Smooth muscle cell (in vitro differentiated cells): ENCODE results near the gene CMTM2. TPM values are rescaled to one million over a fixed set of nuclear protein-coding genes. Genes with fewer than 3 reads are reported as not detected.

ENCODE experiments used
- DNase-seq: peaks from one replicate; lab custom pipeline; 2025; ENCODE audit not compliant: unreplicated experiment; lab: John Stamatoyannopoulos, UW
- H2AFZ ChIP-seq: fragments of 200-600 bp; sonication (generic); 2 replicates; pipeline ENCODE4 v1.6.0; 2016; ENCODE audit warnings: antibody characterized with exemption, low read depth, mild to moderate bottlenecking
- H3F3A ChIP-seq: fragments of 200-600 bp; sonication (generic); 2 replicates; pipeline ENCODE4 v1.6.0; 2017; ENCODE audit warnings: antibody characterized with exemption, low read depth
- H3K27ac ChIP-seq: fragments of 200-600 bp; sonication (generic); 2 replicates; pipeline ENCODE4 v1.5.1; 2016; ENCODE audit warnings: low read depth, mild to moderate bottlenecking
- H3K27me3 ChIP-seq: fragments of 200-600 bp; sonication (generic); 2 replicates; pipeline ENCODE4 v1.6.1; 2016; ENCODE audit warnings: low read depth, mild to moderate bottlenecking
- H3K36me3 ChIP-seq: fragments of 200-600 bp; sonication (generic); 2 replicates; pipeline ENCODE4 v1.5.1; 2016; ENCODE audit warnings: low read depth
- H3K4me1 ChIP-seq: fragments of 200-600 bp; sonication (generic); 2 replicates; pipeline ENCODE4 v1.5.1; 2016; ENCODE audit warnings: low read depth
- H3K4me2 ChIP-seq: fragments of 200-600 bp; sonication (generic); 2 replicates; pipeline ENCODE4 v1.6.0; 2016; ENCODE audit warnings: mild to moderate bottlenecking
- H3K4me3 ChIP-seq: fragments of 200-600 bp; sonication (generic); 2 replicates; pipeline ENCODE4 v1.5.1; 2016; ENCODE audit warnings: mild to moderate bottlenecking
- H3K79me2 ChIP-seq: fragments of 200-600 bp; sonication (generic); 2 replicates; pipeline ENCODE4 v1.6.0; 2016; ENCODE audit warnings: low read depth, mild to moderate bottlenecking
- H3K9ac ChIP-seq: fragments of 200-600 bp; sonication (generic); 2 replicates; pipeline ENCODE4 v1.6.0; 2016; ENCODE audit warnings: low read depth
- H3K9me3 ChIP-seq: fragments of 200-600 bp; sonication (generic); replicated peaks from 2 replicates; pipeline ENCODE4 v1.5.1; 2016; ENCODE audit warnings: low read depth
- H4K20me1 ChIP-seq: fragments of 200-600 bp; sonication (generic); 2 replicates; pipeline ENCODE4 v1.6.0; 2016; ENCODE audit warnings: low read depth
- WGBS: methylation state at CpG from one replicate; pipeline ENCODE4 v1.1.7; 2016; ENCODE audit warnings: low lambda C conversion rate; 5-methylcytosine and 5-hydroxymethylcytosine counted together
- polyA plus RNA-seq: library from polyadenylated mRNA; unstranded; fragments of >200 nt; fragmentation: Nextera tagmentation; extraction: Ambion mirVana; gene quantifications from 2 replicates; pipeline ENCODE4 v1.2.1, GENCODE V29; 2016
- total RNA-seq: library from RNA; depleted of rRNA; stranded (reverse); fragments of >200 nt; gene quantifications from 2 replicates; pipeline ENCODE4 v1.2.3, GENCODE V29; 2014
- TF ChIP-seq, protein P1 (sequence below): fragments of 200-600 bp; sonication (generic); IDR thresholded peaks from 2 replicates; pipeline ENCODE4 v1.5.1; 2017; ENCODE audit warnings: borderline replicate concordance, mild to moderate bottlenecking, antibody characterized with exemption; ENCODE audit not compliant: insufficient read depth, poor library complexity, severe bottlenecking

The CMTM2 gene
- total and polyA plus RNA-seq, 2 experiments from 2014 or later = not detected

DNA sequence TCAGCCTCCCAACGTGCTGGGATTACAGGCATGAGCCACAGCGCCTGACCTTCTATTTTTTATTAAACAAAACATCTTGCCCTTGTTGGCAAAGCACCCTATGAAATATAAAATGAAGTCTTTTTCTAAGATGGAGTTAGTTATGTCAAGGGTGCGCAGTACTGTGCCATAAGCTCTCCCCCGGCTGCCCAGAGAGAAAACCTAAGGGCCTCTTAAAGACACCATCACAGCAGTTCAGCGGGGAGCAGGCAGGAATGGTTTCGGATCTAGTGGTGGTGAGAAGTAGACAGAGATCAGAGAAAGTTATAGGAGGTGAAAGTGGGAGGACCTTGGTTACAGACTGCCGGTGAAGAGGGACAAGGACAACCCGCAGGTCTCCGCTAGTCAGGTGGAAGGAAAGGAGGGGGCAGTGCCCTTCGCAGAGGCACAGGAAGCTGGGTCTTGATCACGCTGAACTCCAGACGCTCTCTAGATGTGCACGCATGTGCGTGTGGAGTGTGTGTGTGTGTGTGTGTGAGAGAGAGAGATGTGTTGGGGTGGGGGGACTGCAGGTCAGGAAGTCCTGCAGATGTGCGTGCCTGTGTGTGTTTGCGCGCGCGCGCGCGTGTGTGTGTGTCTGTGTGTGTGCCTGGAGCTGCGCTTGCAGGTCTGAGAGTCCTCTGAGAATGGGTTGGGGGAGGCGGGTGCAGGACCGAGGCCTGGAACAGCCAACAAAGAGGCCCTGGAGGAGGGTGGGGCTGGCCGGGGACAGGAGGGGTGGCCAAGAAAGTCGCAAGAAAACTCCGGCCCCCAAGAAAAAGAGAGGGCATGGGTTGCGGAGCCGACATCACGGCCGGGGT, 24.5 kb downstream of the CMTM2 start:
- Histone ChIP-seq H2AFZ (peak overlapping the region; percentile 66), H3K79me2 (peaks cover 15% of the 10 kb centered on the region), H3K9me3 (no peaks in the 10 kb centered on the region), H3K4me3 (peak overlapping the region; percentile 97), H3F3A (no peaks in the 10 kb centered on the region), H3K36me3 (no peaks in the 10 kb centered on the region), H3K27me3 (no peaks in the 10 kb centered on the region), H4K20me1 (peaks cover 32% of the 10 kb centered on the region), H3K4me2 (peak overlapping the region; percentile 90), H3K4me1 (peaks cover 8% of the 10 kb centered on the region), H3K9ac (peak overlapping the region; percentile 47), H3K27ac (peak overlapping the region; percentile 5)
- TF ChIP-seq, protein P1, sequence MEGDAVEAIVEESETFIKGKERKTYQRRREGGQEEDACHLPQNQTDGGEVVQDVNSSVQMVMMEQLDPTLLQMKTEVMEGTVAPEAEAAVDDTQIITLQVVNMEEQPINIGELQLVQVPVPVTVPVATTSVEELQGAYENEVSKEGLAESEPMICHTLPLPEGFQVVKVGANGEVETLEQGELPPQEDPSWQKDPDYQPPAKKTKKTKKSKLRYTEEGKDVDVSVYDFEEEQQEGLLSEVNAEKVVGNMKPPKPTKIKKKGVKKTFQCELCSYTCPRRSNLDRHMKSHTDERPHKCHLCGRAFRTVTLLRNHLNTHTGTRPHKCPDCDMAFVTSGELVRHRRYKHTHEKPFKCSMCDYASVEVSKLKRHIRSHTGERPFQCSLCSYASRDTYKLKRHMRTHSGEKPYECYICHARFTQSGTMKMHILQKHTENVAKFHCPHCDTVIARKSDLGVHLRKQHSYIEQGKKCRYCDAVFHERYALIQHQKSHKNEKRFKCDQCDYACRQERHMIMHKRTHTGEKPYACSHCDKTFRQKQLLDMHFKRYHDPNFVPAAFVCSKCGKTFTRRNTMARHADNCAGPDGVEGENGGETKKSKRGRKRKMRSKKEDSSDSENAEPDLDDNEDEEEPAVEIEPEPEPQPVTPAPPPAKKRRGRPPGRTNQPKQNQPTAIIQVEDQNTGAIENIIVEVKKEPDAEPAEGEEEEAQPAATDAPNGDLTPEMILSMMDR = no peak
- DNase-seq = peak; percentile 69
- WGBS = 11% methylated on average over 30 of the region's 32 CpGs

GRCh38 chr16:66604376-66605176, 25.3 kb downstream of the CMTM2 start, which contains the start of gene CMTM3:
Gene CMTM3, plus strand, starts transcription at chr16:66604704. Its CDS starts 102 bp downstream, at chr16:66604806.
- DNase-seq = peak; percentile 75
- Histone ChIP-seq H3F3A (no peaks in the 10 kb centered on the region), H3K27ac (peak within 1 kb of the TSS; percentile 67), H3K9me3 (no peaks in the 10 kb centered on the region), H4K20me1 (peaks cover 40% of the 10 kb centered on the region), H3K4me3 (peak within 1 kb of the TSS; percentile 97), H3K4me1 (peaks cover 8% of the 10 kb centered on the region), H3K9ac (peak within 1 kb of the TSS; percentile 92), H3K4me2 (peak within 1 kb of the TSS; percentile 90), H3K79me2 (peaks cover 15% of the 10 kb centered on the region), H2AFZ (peak within 1 kb of the TSS; percentile 79), H3K36me3 (no peaks in the 10 kb centered on the region), H3K27me3 (no peaks in the 10 kb centered on the region)
- WGBS = under 1% methylated on average over 30 of the region's 96 CpGs
- TF ChIP-seq, protein P1 = peak; percentile 74

DNA sequence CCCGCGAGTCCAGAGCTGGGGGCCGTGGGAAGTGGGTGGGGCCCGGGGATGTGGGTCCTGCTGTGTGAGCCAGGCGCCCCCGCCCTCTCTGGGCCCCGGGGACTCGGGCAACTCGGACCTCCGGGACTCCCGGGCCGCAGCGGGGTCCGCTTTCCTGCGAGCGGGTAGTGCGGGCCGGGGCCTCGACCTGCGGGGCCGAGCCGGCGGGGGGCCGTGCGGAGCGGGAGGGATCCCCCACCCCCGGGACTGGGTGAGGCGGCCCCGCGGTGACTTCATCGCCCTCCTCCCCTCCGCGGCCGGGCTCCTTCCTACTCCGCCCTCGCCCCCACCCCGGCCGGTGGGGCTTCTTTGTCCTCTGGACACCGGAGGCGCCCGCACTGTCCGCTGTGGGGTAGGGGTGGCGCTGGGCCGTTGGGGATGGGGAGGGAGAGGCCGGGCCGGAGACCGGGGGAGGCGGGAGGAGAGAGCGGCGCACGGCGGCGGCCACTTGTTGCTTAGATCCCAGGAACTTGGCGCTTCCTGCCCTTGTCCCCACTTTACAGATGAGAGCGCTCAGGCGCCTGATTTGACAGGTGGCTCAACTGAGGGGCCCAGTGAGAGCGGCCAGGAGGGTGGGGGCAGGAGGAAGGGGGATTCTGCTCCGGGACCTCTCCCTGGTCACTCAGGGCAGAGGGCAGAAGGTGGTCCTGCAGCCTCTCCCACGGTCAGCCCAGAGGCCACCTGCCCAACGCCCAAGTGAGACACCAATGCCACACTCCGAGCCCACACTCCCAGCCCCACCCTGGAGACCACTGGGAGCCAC, 26.1 kb downstream of the CMTM2 start:
- H3K27ac ChIP-seq = peak overlapping the region; percentile 67
- H3K79me2 ChIP-seq = peaks cover 15% of the 10 kb centered on the region
- WGBS = 8% methylated on average over 21 of the region's 61 CpGs

More for the DNA sequence above, 26.1 kb downstream of the CMTM2 start:
- TF ChIP-seq, protein P1 = no peak
- peak; percentile 62 for DNase-seq
- H3K36me3 ChIP-seq = no peaks in the 10 kb centered on the region
- no peaks in the 10 kb centered on the region for H3K27me3 ChIP-seq
- H4K20me1 ChIP-seq = peaks cover 48% of the 10 kb centered on the region
- H3K9me3 ChIP-seq = no peaks in the 10 kb centered on the region
- no peaks in the 10 kb centered on the region for H3F3A ChIP-seq
- H3K4me2 ChIP-seq = peak overlapping the region; percentile 90
- H2AFZ ChIP-seq = peak overlapping the region; percentile 79
- peak overlapping the region; percentile 97 for H3K4me3 ChIP-seq
- H3K9ac ChIP-seq = peak overlapping the region; percentile 92
- H3K4me1 ChIP-seq = peaks cover 8% of the 10 kb centered on the region
